Uterus (tissue), 2 donors: Measurements from ENCODE around the gene RASGEF1C.

Source experiments
- CTCF ChIP-seq, 4 experiments: fragments of 200-600 bp in 2 of 4; fragments of 450-650 bp in 2 of 4; sonication (generic) in 2 of 4; IDR thresholded peaks; one replicate each; pipeline ENCODE4 v1.5.1; 2016 to 2019; ENCODE audit warnings: antibody characterized with exemption in 4 of 4, mild to moderate bottlenecking in 2 of 4, moderate library complexity in 1 of 4
- POLR2A ChIP-seq, 2 donors: fragments of 450-650 bp; IDR thresholded peaks; one replicate each; pipeline ENCODE4 v1.6.1; 2016; ENCODE audit warnings: antibody characterized with exemption in 2 of 2, mild to moderate bottlenecking in 1 of 2, moderate library complexity in 1 of 2

GRCh38 chr5:180194410-180195345 is 14.3 kb downstream of the RASGEF1C start:
- TF ChIP-seq CTCF (IDR thresholded peaks at IDR 0.05) = no peak
- TF ChIP-seq POLR2A (IDR thresholded peaks at IDR 0.05) = no peak
